Effector memory CD4-positive, alpha-beta T cell (primary cell): ENCODE data around the gene TRIM14.

Source experiments
- DNase-seq, 3 donors: peaks; one replicate each; pipeline ENCODE4 v3.0.0-alpha.2; 2020
- H3K27ac ChIP-seq: 2 replicates; pipeline ENCODE4 v1.7.0; 2013; ENCODE audit warnings: mild to moderate bottlenecking, low read length, moderate library complexity; ENCODE audit not compliant: insufficient read depth, poor library complexity, severe bottlenecking
- H3K27me3 ChIP-seq: replicated peaks from 2 replicates; pipeline ENCODE4 v1.7.0; 2013; ENCODE audit warnings: mild to moderate bottlenecking, low read length; ENCODE audit not compliant: insufficient read depth, control insufficient read depth, poor library complexity, severe bottlenecking
- H3K36me3 ChIP-seq: 2 replicates; pipeline ENCODE4 v1.7.0; 2013; ENCODE audit warnings: mild to moderate bottlenecking, low read length, moderate library complexity; ENCODE audit not compliant: control insufficient read depth, insufficient read depth
- H3K4me1 ChIP-seq: 2 replicates; pipeline ENCODE4 v1.7.0; 2013; ENCODE audit warnings: low read length, mild to moderate bottlenecking; ENCODE audit not compliant: control insufficient read depth, insufficient read depth, poor library complexity, severe bottlenecking
- H3K4me3 ChIP-seq: 2 replicates; pipeline ENCODE4 v1.7.0; 2013; ENCODE audit warnings: low read length, low read depth, mild to moderate bottlenecking; ENCODE audit not compliant: insufficient read depth, poor library complexity, severe bottlenecking
- H3K9me3 ChIP-seq: 2 replicates; pipeline ENCODE4 v1.7.0; 2013; ENCODE audit warnings: mild to moderate bottlenecking, low read length, moderate library complexity; ENCODE audit not compliant: control insufficient read depth

TRIM14 gene

DNA sequence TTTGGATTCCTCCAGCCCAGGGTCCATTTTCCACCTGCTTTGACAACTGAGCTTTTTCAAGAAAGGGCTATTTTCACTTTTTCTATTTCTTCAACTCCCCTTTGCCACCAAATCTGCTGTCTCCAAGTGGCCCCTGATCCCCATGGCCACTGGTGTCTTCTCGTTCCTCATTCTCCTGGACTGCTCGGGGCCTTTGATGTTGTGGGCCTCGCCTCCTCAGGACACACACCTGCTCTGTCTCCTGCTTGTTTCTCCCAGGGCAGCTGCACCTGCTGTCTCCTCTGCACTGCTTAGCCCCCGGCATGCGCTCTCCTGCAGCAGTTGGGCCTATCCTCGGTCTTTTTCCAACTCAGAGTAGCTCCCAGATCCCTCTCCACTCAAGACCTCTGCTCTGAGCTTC, 78.8 kb downstream of the TRIM14 start:
- no peak for DNase-seq
- no peaks in the 10 kb centered on the region for H3K36me3 ChIP-seq
- H3K4me3 ChIP-seq: no peak overlapping the region
- H3K27me3 ChIP-seq: no peaks in the 10 kb centered on the region
- no peaks in the 10 kb centered on the region for H3K4me1 ChIP-seq
- H3K27ac ChIP-seq: no peak overlapping the region
- no peaks in the 10 kb centered on the region for H3K9me3 ChIP-seq

DNA sequence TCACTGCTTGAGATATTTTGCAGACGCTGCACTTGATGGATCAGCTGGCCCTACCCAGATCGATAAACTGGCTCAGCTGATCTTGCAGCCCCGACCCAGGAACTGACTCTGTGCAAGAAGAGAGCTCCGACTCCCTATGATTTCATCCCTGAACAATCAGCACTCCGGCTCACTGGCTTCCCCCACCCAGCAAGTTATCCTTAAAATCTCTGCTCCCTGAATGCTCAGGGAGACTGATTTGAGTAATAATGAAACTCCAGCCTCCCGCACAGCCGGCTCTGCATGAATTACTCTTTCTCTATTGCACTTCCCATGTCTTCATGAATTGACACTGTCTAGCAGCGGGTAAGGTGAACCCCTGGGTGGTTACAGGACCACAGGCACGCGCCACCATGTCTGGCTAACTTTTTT, 79.4 kb downstream of the TRIM14 start:
- Histone ChIP-seq H3K36me3 (no peaks in the 10 kb centered on the region), H3K27me3 (no peaks in the 10 kb centered on the region), H3K4me3 (no peak overlapping the region), H3K27ac (no peak overlapping the region), H3K9me3 (no peaks in the 10 kb centered on the region), H3K4me1 (no peaks in the 10 kb centered on the region)
- no peak for DNase-seq

DNA sequence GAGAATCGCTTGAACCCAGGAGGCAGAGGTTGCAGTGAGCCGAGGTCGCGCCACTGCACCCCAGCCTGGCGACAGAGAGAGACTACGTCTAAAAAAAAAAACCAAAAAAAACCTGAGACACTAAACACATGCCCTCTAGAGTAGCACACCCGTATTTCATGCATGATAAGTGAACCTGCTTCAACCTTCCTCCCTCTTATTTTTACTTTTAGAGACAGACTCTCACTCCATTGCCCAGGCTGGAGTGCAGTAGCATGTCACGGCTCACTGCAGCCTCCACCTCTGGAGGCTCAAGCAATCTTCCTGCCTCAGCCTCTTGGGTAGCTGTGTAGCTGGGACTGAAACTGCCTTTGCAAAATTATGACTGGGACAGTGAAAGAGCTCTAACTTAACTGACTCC, 80.1 kb downstream of the TRIM14 start:
- no peak for DNase-seq
- Histone ChIP-seq H3K27ac (no peak overlapping the region), H3K36me3 (no peaks in the 10 kb centered on the region), H3K9me3 (no peaks in the 10 kb centered on the region), H3K4me3 (no peak overlapping the region), H3K27me3 (no peaks in the 10 kb centered on the region), H3K4me1 (no peaks in the 10 kb centered on the region)

DNA sequence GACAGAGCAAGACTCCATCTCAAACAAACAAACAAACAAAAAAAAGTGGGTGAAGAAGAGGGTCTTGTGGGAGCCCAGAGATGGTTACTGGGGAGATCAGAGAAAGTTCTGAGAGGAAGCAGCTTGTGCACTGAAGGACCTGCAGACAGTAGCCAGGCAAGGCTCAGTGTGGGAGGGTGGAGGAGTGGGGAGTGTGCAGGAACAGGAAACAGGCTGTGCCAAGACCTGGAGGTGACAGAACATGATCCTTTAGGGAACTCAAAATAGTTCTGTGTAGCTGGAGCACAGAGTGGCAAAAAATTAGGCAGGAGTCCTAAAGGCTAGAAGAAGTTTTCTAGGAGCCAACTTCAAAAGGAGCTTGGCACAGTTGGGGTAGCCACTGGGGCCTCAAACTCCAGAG, 81.7 kb downstream of the TRIM14 start:
- DNase-seq: no peak

DNA sequence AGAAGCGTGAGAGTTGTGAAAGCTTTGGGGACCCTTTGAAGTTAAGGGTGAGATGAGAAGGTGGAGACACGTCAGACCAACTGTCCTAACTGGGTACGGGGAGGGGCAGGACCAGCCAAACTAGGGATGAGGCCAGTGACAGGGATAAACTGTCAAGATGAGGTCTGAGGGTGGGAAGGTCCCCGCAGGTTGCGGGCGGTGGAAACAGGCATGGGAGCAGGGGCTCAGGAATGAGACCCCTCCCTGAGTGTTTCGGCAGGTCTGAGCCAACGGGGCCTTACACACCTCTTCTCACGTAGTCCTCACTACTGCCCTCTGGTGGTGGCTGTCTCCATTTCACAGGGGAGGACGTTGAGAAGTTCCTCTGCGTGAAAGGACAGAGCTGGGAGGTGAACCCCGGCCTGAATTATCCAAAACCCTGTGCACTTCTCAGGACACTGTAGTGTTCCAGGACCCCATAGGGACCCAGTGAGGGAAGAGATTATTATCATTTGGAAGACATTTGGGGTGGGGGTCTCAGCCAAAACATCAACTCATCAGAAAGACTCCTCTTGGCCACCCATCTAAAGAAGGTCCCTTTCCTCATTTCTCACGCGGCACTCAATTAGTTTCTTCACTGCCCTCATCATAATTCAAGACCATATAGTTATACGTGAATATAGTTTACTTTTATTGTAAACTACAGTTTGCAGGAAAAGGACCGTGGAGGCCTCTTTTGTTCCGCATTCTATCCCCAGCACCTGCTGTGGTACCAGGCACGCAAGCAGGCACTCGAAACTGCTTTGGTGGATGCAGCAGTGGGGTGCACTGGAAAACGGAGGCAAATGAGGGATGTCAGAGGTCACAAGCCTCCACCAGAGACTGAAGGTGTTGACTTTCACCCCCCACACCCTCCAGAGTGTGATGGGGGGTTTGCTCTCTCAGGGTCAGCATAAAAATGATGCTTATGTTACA, 84.2 kb downstream of the TRIM14 start:
- Histone ChIP-seq H3K9me3 (no peaks in the 10 kb centered on the region), H3K27ac (no peak overlapping the region), H3K4me3 (no peak overlapping the region), H3K27me3 (no peaks in the 10 kb centered on the region), H3K4me1 (no peaks in the 10 kb centered on the region), H3K36me3 (no peaks in the 10 kb centered on the region)
- DNase-seq: peak; percentile 72 to 86 (median 80)

More for the DNA sequence above, 81.7 kb downstream of the TRIM14 start:
- H3K9me3 ChIP-seq: no peaks in the 10 kb centered on the region
- H3K36me3 ChIP-seq: no peaks in the 10 kb centered on the region
- no peaks in the 10 kb centered on the region for H3K27me3 ChIP-seq
- no peak overlapping the region for H3K4me3 ChIP-seq
- H3K27ac ChIP-seq: no peak overlapping the region
- H3K4me1 ChIP-seq: no peaks in the 10 kb centered on the region

DNA sequence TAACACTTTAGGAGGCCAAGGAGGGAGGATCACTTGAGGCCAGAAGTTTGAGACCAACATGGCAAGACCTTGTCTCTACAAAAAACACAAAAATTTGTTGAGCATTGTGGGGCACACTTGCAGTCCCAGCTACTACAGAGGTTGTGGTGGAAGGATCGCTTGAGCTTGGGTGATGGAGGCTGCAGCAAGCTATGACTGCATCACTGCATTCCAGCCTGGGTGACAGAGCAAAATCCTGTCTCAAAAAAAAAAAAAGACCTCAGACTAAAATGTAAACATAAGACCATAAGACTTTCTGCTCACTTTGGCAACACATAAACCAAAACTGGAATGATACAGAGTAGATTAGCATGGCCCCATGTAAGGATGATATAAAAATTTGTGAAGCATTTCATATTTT, 87.1 kb downstream of the TRIM14 start:
- Histone ChIP-seq H3K27me3 (no peaks in the 10 kb centered on the region), H3K27ac (no peak overlapping the region)
- DNase-seq: no peak

DNA sequence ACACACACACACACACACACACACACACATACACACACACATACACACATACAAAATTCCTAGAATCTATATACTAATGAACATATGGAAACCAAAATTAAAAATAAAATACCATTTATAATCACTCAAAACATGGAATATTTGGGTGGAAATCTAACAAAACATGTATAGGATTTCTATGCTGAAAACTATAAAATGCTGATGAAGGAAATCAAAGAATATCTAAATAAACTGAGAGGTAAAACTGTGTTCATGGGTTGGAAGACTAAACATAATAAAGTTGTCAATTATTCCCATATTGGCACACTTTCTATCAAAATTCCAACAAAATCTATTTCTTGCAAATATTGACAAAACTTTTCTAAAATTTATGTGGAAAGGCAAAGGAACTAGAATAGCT, 87.9 kb downstream of the TRIM14 start:
- H3K27ac ChIP-seq: no peak overlapping the region
- H3K9me3 ChIP-seq: no peaks in the 10 kb centered on the region

More for the DNA sequence above, 87.1 kb downstream of the TRIM14 start:
- Histone ChIP-seq H3K4me3 (no peak overlapping the region), H3K4me1 (no peaks in the 10 kb centered on the region), H3K36me3 (no peaks in the 10 kb centered on the region), H3K9me3 (no peaks in the 10 kb centered on the region)

DNA sequence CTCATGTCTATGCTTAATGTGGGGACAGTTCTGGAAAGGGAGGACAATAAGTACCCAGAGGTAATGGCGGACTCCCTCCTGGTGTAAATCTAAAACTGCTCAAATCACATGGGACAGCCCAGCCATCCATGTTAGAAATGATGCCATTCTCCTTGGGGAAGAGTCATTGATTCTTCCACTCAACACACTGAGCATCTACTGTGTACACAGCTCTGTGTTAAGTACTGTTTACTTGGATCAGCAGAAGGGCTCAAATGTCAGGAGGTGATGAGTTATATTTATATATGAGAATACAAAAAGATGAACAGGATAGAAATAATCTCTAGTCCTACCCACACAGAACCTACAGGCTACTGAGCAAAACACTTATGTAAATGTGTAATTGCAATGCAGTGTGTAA, 94.3 kb downstream of the TRIM14 start:
- no peaks in the 10 kb centered on the region for H3K36me3 ChIP-seq
- H3K4me3 ChIP-seq: no peak overlapping the region
- no peaks in the 10 kb centered on the region for H3K9me3 ChIP-seq
- no peaks in the 10 kb centered on the region for H3K4me1 ChIP-seq
- H3K27me3 ChIP-seq: no peaks in the 10 kb centered on the region
- no peak overlapping the region for H3K27ac ChIP-seq
- DNase-seq: no peak

More for the DNA sequence above, 87.9 kb downstream of the TRIM14 start:
- no peaks in the 10 kb centered on the region for H3K27me3 ChIP-seq
- no peak for DNase-seq
- H3K4me1 ChIP-seq: no peaks in the 10 kb centered on the region
- no peaks in the 10 kb centered on the region for H3K36me3 ChIP-seq
- H3K4me3 ChIP-seq: no peak overlapping the region

DNA sequence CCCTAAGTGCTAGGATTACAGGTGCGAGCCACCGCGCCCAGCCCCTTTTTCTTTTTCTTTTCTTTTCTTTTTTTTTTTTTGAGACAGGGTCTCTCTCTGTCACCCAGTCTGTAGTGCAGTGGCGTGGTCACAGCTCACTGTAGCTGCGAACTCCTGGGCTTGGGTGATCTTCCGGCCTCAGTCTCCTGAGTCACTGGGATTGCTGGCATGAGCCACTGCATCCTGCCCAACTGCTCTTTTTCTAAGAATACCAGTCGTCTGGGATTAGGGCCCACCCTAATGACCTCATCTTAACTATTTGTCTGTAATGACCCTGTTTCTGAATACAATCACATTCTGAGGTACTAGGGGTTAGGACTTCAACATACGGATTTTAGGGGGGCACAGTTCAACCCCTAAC, 96.6 kb downstream of the TRIM14 start:
- Histone ChIP-seq H3K9me3 (no peaks in the 10 kb centered on the region), H3K4me3 (no peak overlapping the region), H3K4me1 (no peaks in the 10 kb centered on the region), H3K27ac (no peak overlapping the region), H3K27me3 (no peaks in the 10 kb centered on the region), H3K36me3 (peaks cover 11% of the 10 kb centered on the region)
- no peak for DNase-seq

DNA sequence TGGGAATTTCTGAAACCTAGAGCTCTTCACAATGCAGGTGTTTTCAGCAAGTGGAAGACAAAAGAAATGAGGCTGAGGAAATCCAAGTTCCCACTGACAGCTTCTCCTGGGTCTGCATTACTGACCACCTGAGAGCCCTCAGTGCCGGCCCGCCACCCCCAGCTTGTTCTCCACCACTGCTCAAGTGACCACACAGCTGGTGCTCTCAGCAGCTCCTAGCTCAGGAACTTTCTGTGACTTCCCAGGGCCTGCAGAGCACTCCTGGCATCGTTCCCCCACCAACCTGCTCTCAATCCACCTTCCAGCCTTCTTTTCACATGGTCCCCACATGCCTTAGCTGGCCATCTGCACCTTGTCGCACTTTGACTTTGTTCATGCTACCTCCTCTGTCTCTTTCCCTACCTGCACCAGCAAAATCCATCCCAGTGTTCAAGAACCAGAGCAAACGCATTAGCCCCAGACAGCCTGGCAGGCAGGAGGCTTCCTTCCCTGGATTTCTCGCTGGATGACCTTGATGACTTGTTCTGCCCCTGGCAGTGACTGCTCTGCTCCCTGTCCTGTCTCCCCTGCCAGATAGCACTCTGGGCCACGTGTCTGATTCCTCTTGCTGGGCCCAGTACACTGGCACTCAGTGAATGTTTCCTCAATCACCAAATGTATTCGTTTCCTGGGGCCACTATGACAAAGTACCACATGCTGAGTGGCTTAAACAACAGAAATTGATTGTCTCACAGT, 97.5 kb downstream of the TRIM14 start:
- Histone ChIP-seq H3K36me3 (peaks cover 11% of the 10 kb centered on the region), H3K9me3 (no peaks in the 10 kb centered on the region), H3K27ac (no peak overlapping the region), H3K27me3 (no peaks in the 10 kb centered on the region), H3K4me1 (no peaks in the 10 kb centered on the region), H3K4me3 (no peak overlapping the region)
- no peak for DNase-seq
